GM20431 (cell line): Measurements from ENCODE around the gene RBM42.

ENCODE experiments used
- in situ Hi-C: fragments of 300-500 bp; cut with MseI, MboI; formaldehyde crosslinking; loops from one replicate; pipeline ENCODE4 v1.15.0; 2020; ENCODE audit warnings: low sequenced_read_pairs; ENCODE audit not compliant: unreplicated experiment

The RBM42 gene

DNA sequence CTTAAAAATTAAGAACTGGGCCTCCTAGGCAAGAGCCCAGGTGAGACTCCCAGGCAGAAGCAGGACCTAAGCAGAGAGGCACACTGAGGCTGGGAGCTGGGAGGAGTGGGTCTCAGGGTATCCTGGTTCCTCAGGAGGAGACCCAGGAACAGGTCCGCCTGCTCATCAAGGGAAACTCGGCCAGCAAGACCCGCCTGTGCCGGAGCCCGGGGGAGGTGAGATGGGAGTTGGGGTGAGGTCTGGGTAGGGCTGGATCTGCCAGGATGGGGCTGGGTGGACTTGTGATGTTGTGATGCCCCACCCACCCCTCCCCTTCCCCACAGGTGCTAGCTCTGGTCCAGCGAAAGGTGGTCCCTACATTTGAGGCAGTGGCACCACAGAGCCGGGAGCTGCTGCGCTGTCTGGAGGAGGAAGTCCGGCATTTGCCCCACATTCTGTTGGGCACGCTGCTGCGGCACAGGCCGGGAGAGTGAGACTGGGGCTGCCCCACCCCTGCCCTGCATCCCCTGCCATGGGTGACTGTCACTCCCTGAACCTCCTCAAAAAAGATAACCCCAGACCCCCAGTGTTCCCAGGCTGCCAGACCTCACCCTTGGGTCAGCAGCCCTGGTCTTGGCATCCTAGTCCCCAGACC is 9.4 kb upstream of the RBM42 start:
- in situ Hi-C loops: no loop called here

DNA sequence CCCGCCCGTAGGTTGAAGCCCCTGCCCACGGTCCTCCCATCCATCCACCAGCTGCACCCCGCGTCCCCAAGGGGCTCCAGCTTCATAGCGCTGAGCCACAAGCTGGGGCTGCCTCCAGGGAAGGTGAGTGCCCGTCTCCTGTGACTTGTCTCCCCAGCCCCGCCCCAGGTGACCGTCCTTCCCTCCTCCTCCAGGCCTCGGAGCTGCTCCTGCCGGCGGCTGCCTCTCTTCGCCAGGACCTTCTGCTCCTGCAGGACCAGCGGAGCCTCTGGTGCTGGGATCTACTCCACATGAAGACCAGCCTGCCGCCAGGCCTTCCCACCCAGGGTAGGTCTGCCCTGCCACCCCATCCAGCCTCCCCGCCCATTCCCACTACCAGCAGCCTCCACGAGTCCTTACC is 8.8 kb upstream of the RBM42 start:
- in situ Hi-C loops: no loop called here

DNA sequence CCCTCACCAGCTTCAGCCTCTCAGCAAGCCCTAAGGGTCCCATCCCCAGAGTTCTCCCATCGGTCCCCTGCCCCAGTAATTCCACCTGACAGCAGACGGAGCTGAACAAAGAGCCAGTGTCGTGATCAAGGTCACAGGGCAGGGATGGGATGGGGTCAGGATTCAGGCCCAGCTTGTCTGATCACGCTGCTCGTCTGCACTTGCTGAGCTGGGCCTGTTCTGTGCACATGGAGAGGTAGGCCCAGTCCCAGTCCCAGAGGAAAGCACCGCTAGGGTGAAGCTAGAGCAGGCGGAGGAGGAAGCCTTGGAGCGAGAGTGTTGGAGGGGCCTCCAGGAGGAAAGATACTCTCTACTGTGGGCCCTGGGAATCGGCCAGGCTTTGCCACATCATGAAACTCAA is 7.1 kb upstream of the RBM42 start:
- in situ Hi-C loops: no loop called here

DNA sequence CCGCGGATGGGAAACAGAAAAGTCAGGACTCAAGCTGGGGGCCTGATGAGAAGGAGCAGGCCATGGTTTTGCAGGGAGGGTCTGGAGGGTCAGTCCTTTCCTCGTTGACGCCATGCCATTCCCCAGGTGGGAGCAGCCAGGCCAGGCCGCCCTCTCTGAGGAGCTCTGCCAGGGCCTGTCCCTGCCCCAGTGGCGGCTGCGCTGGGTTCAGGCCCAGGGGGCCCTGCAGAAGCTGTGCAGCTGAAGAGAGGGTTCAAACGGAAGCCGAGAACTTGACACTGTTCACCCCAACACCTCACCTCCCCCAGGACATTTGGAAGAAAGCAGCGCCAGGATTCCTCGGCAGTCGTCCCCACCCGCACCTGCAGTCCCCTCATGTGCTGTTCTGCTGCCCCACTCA is 6.1 kb upstream of the RBM42 start:
- in situ Hi-C loops: no loop called here

DNA sequence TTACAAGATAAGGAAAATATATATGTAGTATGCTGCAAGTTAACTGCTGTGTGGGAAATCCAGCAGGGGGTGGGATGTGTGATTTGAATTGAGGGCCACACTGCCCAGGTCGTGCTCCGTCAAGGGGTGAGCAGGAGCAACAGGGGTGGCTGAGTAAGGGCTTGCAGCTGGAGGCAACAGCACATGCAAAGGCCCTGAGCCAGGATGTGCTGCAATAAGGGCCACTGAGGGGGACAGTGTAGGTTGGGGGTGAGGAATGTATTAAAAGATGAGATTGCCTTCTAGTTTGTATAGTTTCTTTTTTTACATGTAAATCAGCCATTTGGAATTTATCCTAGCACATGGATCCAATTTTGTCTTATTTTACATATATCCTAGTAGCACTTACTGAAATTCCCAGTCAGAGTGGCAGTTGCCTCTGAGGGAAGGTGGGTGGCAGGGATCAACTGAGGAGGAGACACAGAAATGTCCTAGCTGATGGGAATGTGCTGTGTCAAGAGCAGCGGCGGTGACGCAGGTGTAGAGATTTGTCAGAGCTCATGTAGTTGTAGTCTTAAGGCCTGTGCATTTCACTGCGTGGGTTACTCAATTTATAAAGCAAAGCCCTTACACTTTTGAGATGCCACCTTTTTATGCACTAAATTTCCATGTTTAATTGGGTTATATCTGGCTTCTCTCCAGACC is 5.4 kb upstream of the RBM42 start:
- in situ Hi-C loops: no loop called here

DNA sequence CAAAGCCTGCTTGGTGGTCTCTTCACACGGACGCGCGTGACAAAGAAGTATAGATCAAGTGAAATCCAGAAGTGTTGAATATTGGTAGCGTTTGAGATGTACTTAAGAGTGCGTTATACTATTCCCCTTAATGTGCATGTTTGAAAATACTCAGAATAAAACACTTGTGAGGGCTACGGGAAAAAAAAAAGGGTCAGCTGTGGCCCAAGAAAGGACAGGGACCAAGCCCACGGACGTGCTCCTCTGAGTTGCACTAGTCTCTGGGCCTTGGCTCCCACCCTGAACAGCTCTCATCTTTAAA is 622 bp upstream of the RBM42 start:
- in situ Hi-C loops: no loop called here

DNA sequence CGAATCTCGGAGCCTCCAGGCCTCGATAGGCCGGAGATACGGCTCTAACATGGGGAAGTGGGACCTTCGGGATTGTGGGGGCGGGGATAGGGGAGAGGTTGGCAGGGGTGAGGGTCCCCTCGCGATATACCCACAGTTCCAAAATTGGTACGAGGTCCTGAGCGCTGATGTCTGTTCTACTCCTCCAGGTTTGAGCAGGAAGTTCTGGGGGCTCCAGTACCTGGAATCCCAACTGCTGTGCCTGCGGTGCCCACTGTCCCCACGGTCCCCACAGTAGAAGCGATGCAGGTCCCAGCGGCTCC is 447 bp downstream of the RBM42 start:
- in situ Hi-C loops: no loop called here

DNA sequence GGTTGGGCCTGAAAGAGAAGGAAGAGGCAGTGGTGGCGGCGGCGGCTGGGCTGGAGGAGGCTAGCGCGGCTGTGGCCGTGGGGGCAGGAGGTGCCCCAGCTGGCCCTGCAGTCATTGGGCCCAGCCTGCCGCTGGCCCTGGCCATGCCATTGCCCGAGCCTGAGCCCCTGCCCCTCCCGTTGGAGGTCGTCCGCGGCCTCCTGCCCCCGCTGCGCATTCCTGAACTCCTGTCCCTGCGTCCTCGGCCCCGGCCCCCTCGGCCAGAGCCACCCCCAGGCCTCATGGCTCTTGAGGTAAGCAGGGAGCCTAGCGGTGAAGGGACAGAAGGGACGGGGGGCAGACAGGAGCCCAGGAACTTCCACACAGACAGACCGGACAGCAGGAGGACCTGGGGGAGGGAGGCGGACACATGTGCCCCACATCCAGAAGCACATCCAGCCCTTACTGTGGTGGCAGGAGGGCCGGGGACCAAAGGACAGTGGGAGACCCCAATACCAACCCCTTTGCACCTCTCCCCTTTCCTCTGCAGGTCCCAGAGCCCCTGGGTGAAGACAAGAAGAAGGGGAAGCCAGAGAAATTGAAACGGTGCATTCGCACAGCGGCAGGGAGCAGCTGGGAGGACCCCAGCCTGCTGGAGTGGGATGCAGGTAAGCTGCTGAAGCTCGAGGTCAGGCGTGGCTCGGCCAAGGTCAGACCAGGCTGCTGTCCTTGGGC is 5.0 kb downstream of the RBM42 start:
- in situ Hi-C loops: no loop called here

DNA sequence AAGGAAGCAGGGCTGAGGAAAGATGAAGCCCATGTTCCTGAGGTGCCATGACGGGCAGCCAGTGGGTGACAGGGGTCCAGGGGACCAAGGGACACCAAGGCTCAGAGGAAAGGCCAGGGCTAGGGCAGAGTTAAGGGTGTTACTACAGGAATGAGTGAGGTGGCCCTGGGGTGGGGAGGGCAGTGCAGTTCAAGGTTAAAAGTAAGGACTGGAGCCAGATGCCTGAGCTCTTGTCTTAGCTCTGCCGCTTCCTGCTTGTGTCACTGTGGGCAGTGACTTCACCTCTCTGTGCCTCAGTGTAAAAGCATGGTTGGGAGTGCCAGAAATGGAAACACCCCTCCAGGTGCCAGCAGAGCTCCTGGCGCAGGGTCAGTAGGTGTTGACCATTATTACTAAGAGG is 7.8 kb downstream of the RBM42 start:
- in situ Hi-C loops: no loop called here

DNA sequence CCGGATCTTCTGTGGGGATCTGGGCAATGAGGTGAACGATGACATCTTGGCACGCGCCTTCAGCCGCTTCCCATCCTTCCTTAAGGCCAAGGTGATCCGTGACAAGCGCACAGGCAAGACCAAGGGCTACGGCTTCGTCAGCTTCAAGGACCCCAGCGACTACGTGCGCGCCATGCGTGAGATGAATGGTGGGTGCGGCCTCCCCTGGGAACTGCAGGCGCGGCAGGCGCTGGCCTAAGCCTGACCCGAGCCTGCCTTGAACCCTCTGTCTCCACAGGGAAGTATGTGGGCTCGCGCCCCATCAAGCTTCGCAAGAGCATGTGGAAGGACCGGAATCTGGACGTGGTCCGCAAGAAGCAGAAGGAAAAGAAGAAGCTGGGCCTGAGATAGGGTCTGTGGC is 8.3 kb downstream of the RBM42 start:
- in situ Hi-C loops: no loop called here

DNA sequence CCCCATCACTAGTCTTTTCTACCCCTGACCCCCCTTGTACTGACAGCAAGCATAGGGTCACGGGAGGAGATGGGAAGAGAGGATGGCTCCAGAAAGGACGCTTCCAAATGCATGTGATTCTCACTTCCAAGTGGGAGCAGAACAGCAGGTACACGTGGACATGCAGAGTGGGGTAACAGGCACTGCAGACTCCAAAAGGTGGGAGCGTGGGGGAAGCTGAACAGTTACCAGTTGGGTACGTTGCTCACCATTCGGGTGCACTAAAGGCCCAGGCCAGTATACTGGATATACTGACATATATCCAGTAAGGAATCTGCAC is 10.4 kb downstream of the RBM42 start:
- in situ Hi-C loops: no loop called here

DNA sequence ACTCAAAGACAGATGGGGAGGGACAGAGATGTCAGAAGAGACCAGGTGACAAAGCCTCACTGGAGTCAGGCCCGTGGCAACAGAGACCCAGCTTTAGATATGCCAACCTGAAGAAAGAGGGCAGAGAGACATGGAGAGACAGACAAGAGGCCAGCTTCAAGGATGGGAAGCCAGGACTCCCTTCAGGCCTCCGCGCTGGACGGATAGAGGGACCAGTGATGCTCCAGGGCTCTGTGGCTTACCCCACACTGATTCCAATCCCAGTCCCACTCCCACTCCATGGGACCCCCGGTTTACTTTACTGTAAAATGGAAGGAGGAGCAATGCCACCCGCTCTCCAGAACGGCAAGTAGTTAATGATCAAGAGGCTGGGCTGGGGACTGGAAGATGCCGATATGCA is 11.0 kb downstream of the RBM42 start:
- in situ Hi-C loops: no loop called here

DNA sequence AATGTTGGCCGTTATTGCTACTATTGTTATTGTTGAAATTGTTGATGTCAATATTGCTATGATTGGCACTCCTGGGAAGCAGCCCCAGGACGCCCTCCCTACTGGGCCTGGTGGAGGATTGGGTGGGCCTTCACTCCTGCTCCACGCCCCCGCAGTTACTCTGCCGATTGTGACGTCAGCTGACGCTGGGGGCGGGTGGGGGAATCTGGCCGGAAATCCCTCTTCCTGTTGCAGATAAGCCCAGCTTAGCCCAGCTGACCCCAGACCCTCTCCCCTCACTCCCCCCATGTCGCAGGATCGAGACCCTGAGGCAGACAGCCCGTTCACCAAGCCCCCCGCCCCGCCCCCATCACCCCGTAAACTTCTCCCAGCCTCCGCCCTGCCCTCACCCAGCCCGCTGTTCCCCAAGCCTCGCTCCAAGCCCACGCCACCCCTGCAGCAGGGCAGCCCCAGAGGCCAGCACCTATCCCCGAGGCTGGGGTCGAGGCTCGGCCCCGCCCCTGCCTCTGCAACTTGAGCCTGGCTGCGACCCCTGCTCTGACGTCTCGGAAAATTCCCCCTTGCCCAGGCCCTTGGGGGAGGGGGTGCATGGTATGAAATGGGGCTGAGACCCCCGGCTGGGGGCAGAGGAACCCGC is 12.8 kb downstream of the RBM42 start, which contains the start of gene ETV2:
TSS of gene ETV2 (plus strand) at position 231 of the 637 bp plus-strand sequence. CDS start 716 bp downstream, outside the sequence.
- in situ Hi-C loops: no loop called here

DNA sequence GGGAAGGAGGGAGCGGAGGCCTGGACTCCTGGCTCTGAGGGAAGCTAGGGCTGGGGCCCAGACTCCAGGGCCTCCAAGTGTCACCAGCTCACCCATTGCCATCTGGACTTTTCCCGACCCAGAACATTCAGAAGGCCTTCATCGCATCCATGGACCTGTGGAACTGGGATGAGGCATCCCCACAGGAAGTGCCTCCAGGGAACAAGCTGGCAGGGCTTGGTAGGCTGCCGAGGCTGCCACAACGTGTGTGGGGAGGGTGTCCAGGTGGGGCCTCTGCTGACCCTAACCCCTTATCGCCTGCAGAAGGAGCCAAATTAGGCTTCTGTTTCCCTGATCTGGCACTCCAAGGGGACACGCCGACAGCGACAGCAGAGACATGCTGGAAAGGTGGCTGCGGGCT is 13.5 kb downstream of the RBM42 start:
- in situ Hi-C loops: no loop called here

DNA sequence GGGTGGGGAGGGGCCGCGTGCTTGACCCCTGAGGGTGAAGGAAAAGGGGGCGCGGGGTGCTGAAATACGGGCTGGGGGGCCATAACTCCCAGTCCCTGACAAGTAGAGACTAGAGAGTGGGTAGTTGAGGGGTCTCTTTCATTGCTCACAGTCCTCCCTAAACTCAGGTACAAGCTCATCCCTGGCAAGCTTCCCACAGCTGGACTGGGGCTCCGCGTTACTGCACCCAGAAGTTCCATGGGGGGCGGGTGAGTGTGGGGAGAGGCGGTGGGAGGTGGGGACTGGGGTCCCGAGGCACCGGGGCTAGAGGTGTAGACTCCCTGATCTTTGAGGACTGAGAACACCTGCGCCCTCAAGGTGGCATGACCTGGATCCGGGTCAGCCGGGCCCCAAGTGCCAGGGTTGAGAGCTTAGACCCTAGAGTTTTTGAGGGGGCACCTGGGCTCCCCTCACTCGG is 14.0 kb downstream of the RBM42 start:
- in situ Hi-C loops: no loop called here

DNA sequence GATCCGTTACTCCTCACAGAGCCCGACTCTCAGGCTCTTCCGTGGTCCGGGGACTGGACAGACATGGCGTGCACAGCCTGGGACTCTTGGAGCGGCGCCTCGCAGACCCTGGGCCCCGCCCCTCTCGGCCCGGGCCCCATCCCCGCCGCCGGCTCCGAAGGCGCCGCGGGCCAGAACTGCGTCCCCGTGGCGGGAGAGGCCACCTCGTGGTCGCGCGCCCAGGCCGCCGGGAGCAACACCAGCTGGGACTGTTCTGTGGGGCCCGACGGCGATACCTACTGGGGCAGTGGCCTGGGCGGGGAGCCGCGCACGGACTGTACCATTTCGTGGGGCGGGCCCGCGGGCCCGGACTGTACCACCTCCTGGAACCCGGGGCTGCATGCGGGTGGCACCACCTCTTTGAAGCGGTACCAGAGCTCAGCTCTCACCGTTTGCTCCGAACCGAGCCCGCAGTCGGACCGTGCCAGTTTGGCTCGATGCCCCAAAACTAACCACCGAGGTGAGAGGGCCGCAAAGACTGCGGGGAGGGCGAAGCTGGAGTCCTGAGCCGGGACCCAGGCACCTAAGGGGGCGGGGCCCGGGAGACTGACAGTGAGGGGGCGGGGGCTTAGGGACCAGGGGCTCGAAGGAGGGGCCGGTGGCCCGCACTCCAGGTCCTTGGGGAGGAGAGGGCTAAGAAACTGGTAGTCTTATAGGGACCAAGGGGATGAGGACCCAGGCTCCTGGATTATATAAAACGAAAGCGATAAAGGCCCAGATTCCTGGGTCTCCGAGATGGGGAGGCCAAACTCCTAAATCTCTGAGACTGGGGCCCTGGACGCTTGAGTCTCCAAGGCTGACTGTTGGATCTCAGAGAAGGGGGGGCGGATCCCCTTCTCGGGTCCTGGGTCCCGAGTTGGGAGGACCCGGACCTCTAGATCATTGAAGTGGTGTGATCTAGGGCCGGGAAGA is 14.7 kb downstream of the RBM42 start:
- in situ Hi-C loops: no loop called here

DNA sequence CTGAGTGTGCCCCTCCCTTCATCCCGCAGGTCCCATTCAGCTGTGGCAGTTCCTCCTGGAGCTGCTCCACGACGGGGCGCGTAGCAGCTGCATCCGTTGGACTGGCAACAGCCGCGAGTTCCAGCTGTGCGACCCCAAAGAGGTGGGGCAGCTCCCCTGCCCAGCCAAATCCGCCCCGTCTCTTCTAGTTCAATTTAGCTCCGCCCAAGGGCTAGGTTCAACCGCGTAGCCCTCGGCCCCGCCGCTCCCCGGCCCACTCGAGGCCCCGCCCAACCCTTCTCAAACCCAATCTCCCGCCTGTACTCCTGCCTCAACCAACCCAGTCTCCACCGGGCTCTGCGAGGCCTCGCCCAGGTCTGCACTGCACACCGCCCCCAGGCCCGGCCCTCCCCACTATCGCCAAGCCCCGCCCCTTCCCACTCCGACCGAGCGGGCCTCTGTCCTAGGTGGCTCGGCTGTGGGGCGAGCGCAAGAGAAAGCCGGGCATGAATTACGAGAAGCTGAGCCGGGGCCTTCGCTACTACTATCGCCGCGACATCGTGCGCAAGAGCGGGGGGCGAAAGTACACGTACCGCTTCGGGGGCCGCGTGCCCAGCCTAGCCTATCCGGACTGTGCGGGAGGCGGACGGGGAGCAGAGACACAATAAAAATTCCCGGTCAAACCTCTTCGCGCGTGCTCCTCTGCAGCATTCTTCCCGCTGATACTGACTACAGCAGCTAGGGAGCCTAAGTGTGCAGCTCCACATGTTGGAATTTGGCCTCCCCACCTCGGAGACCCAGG is 15.6 kb downstream of the RBM42 start:
- in situ Hi-C loops: no loop called here

DNA sequence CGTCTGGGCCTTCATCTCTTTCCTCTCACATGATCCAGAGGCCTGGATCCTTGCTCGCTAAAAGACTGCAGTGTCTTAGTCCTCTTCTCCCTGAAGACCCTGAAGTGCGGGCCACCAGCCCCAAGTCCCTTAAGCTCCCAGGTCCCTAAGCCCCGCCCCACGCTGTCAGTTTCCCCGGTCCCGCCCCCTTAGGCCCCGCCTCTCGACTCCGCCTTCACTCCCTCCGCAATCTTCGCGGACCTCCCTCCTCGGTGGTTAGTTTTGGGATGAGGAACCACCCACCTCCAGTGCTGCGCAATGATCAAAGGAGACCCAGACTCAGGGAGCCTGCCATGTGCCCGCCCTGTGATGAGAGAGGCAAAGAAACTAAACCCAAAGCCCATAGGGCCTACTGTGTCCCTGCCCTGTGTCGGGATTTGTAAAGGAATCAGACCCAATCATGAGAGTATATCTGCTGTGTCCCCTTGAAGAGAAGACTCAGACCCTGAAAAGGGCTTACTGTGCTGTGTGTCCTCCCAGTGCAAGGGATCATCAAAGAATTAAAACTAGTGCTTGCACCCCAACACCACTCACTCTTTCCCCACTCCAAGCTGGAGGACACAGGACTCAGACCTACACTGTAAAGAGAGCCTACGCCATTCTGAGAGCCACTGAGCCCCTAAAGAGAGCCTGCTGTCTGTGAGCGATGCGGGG is 16.3 kb downstream of the RBM42 start:
- in situ Hi-C loops: no loop called here
